IPS-15b (cell line): Measurements from ENCODE around the gene EME1.
"Not testable (repeated sequence)": the region's sequence is repeated elsewhere in the genome, so short reads cannot be mapped to it uniquely, and the experiment has no call there.

ENCODE experiments used
- H3K27me3 ChIP-seq: one replicate; pipeline ENCODE4 v1.6.1; 2013; ENCODE audit warnings: low read length; ENCODE audit not compliant: control insufficient read depth, insufficient read depth
- H3K36me3 ChIP-seq: one replicate; pipeline ENCODE4 v1.6.1; 2013; ENCODE audit warnings: low read length; ENCODE audit not compliant: control insufficient read depth, insufficient read depth
- H3K4me1 ChIP-seq: one replicate; pipeline ENCODE4 v1.6.1; 2013; ENCODE audit warnings: mild to moderate bottlenecking, low read length; ENCODE audit not compliant: control insufficient read depth, insufficient read depth
- H3K4me3 ChIP-seq: one replicate; pipeline ENCODE4 v1.5.1; 2013; ENCODE audit warnings: low read depth, low read length
- H3K9ac ChIP-seq: one replicate; pipeline ENCODE4 v1.6.1; 2013; ENCODE audit warnings: low read depth, mild to moderate bottlenecking, low read length
- H3K9me3 ChIP-seq: one replicate; pipeline ENCODE4 v1.6.1; 2013; ENCODE audit warnings: mild to moderate bottlenecking, low read length; ENCODE audit not compliant: control insufficient read depth, insufficient read depth

Gene EME1

DNA sequence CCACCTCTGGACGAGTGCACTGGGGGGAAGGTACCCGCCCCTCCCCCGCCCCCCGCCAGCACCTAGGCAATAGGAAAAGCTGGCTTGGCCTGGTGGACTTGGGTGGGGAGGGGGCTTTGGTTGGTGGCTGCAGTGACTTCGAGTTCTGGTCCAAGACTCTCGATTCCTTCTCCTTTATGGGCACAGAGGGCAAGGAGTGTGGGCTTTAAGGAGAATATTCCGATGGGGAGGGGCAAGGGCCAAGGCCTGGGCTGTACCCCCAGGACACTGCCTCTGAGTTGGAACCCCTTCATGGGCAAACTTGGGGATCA lies 53.4 kb downstream of the EME1 start:
- H3K27me3 ChIP-seq, result peaks cover 11% of the 10 kb centered on the region
- peak overlapping the region; percentile 72 for H3K4me3 ChIP-seq
- H3K4me1 ChIP-seq, result peaks cover 8% of the 10 kb centered on the region
- H3K36me3 ChIP-seq, result no peaks in the 10 kb centered on the region
- H3K9ac ChIP-seq, result peak overlapping the region; percentile 57
- H3K9me3 ChIP-seq, result no peaks in the 10 kb centered on the region

DNA sequence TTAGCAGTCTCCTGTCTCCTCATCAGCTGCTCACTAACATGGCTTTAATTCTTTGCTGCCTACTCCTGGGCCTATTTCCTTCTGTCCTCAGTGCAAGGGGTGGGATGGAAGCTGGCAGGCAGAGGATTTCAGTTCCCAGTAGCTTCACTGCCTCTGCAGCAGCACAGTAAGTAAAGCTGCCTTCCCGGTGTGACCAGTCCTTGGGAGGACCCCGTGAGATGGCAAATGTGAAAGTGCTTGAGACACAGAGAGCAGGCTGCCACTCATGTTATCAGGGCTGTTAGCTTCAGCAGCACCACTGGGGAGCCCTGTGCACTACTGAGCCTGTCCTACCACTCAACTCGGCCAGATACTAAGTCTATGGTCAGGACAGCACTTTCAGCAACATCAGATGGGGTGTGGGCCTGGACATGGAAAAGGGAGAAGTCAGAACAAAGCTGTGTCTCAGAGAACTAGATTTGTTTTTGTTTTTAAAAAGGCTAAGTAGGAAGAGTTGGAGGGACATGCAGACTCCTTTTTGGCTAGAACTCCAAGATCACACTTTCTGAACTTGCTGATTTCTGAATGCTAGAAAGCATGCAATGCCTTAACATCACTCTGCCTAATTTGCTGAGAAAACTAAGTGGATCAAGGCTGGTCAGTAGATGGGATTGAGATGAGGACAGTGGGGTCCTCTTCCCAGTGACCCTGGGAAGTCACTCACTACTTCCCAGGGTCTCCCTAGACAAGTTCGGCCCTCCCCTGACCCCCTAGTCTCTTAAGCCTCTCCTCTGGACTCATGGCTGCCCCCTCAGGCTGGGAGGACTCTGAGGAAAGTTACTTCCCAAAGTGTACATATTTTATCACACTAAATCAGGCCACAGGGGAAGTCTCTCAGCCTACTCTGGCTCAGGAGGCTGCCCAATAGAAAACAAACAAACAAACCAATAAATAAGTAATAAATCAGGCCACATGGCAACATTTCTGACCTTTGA lies 54.1 kb downstream of the EME1 start:
- H3K27me3 ChIP-seq, result peaks cover 11% of the 10 kb centered on the region
- peak overlapping the region; percentile 72 for H3K4me3 ChIP-seq
- peak overlapping the region; percentile 57 for H3K9ac ChIP-seq
- H3K9me3 ChIP-seq, result no peaks in the 10 kb centered on the region
- H3K4me1 ChIP-seq, result peaks cover 8% of the 10 kb centered on the region
- no peaks in the 10 kb centered on the region for H3K36me3 ChIP-seq

DNA sequence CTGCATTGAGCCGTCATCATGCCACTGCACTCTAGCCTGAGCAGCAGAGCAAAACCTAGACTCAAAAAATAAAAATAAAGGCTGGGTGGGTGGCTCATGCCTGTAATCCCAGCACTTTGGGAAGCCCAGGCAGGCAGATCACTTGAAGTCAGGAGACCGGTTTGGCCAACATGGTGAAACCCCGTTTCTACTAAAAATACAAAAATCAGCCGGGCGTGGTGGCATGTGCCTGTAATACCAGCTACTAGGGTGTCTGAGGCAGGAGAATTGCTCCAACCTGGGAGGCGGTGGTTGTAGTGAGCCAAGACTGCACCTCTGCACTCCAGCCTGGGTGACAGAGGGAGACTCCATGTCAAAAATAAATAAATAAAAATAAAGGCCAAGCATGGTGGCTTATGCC lies 55.1 kb downstream of the EME1 start:
- H3K9me3 ChIP-seq, H3K4me3 ChIP-seq, H3K4me1 ChIP-seq, H3K9ac ChIP-seq, H3K36me3 ChIP-seq: not testable (repeated sequence)
- H3K27me3 ChIP-seq, result peaks cover 11% of the 10 kb centered on the region

DNA sequence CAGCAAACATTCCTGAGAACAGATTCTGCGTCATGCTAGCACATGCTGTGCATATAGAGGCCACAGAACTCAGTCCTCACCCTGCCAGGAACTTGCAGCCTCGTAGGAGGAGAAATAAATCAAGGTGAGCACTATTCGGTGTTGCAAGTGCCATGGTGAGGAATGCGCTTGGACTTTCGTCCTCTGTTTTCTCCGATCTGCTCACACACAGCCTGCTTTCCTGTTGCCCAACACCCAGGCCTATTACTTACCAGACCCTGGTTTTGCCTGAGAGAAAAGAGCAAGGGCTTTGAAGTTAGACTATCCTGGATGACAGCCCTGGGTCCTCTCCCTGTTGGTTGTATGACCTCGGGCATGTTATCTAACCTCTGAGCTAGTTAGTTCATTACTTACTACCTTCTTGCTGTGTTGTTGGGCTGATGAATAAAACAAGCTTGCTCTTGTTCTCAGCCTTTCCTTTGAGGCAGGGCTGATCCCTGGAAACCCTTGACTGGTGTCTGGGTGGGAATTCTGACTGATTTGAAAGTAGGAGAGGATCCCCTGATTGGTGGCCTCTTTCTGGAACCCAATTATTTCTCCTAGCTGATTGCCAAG lies 55.9 kb downstream of the EME1 start:
- Histone ChIP-seq H3K4me3 (no peak overlapping the region), H3K9me3 (no peaks in the 10 kb centered on the region), H3K9ac (no peak overlapping the region), H3K4me1 (peaks cover 8% of the 10 kb centered on the region), H3K36me3 (no peaks in the 10 kb centered on the region), H3K27me3 (peaks cover 11% of the 10 kb centered on the region)

DNA sequence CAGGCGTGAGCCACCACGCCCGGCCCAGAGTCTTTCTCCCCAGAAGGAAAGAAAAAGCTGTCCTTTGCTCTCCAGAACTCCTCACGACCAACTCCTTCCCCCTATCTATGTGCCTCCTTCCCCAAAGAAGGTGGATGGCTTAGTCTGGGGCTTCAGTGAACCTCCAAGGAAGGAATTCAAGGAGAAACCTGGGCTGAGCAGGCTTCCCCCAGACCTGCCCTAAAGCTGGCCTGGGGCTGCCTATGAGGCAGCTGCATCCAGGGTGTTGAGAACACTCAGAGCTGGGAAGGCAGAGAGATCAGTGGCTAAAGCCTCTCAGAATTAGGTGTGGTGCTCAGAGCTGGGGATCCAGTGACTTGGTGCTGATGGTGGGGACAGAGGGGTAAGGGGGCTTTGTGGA lies 56.8 kb downstream of the EME1 start:
- Histone ChIP-seq H3K36me3 (no peaks in the 10 kb centered on the region), H3K4me1 (peaks cover 8% of the 10 kb centered on the region), H3K9ac (no peak overlapping the region)

More for the DNA sequence above, 56.8 kb downstream of the EME1 start:
- H3K9me3 ChIP-seq, result no peaks in the 10 kb centered on the region
- no peak overlapping the region for H3K4me3 ChIP-seq
- H3K27me3 ChIP-seq, result peaks cover 7% of the 10 kb centered on the region
